ENCODE results near the gene CPTP. TPM values are rescaled to one million over a fixed set of nuclear protein-coding genes. Genes with fewer than 3 reads are reported as not detected.

The CPTP gene
- total and polyA plus RNA-seq, 10 of the 15 experiments (the other 5 are each of a cell fraction or from before 2014, with no cell fraction given): 0.06 to 24.3 (median 10.0) TPM

DNA sequence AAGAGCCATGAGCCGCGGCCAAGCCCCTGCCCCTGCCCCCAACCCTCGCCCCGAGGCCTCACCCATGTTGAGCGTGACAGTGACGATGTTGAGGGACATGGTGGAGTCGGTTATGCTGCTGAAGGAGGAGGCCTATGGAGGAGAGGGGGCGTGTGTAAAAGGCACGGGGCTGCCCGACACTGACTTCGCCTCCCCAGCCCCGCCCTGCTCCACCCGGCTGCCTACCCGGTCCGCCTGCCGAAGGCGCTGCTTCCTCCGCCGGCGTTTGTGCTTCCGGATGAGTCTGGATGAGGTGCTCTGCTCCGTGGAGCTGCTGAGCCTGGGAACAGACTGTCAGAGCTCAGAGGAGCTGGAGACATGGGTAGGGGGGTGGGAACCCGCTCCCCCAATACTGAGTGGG, 15.6 kb downstream of the CPTP start:
- ATAC-seq (no peak), FAIRE-seq (no peak), DNase-seq (ENCODE audit: low read depth, low spot score) (no peak)
- WGBS (ENCODE audit: insufficient coverage, insufficient replicate concordance, low lambda C conversion rate, missing lambda C conversion rate): 95% methylated on average over 23 of the region's 23 CpGs
- Histone ChIP-seq H3K79me2 (ENCODE audit: control insufficient read depth, insufficient read depth, low read length) (no peaks in the 10 kb centered on the region), H4K20me1 (ENCODE audit: control insufficient read depth, insufficient read depth) (no peaks in the 10 kb centered on the region), H3K4me1 (ENCODE audit: control insufficient read depth, insufficient read depth, low read length) (no peaks in the 10 kb centered on the region), H3K27me3 (replicated peaks in 1 of 2; ENCODE audit: control insufficient read depth in 2 of 2, insufficient read depth in 2 of 2, low read length in 1 of 2) (no peaks in the 10 kb centered on the region), H3K4me3 (no peak overlapping the region), H2AFZ (ENCODE audit: control insufficient read depth, low read depth, low read length) (no peak overlapping the region), H3K36me3 (ENCODE audit: control insufficient read depth in 2 of 2, insufficient read depth in 2 of 2, low read length in 1 of 2) (peaks cover 0 to 5% of the 10 kb centered on the region in 2 experiments), H3K9ac (ENCODE audit: control insufficient read depth, insufficient read depth, low read length) (no peak overlapping the region), H3K4me2 (ENCODE audit: control insufficient read depth, insufficient read depth) (no peak overlapping the region), H3K9me3 (replicated peaks; ENCODE audit: control insufficient read depth, insufficient read depth, low read length) (no peaks in the 10 kb centered on the region), H3K27ac (ENCODE audit: control insufficient read depth, insufficient read depth) (no peak overlapping the region)
- CTCF ChIA-PET: no interaction called here
- intact Hi-C loops (cut with micrococcal nuclease; ENCODE audit: unreplicated experiment) (no loop called here), in situ Hi-C loops (cut with MboI) (no loop called here)
- SMC1A ChIA-PET (ENCODE audit: uncharacterized antibody, unreplicated experiment): no interaction called here
- POLR2A ChIA-PET: no interaction called here
- no peak for TF ChIP-seq ZNF217 (IDR thresholded peaks at IDR 0.05)
- no peak for TF ChIP-seq ZNF274 (IDR thresholded peaks at IDR 0.05; ENCODE audit: insufficient read depth, insufficient read length)
- TF ChIP-seq SUZ12 (IDR thresholded peaks at IDR 0.05; ENCODE audit: unreplicated experiment): no peak
- no TSS peak for BruUV-seq (replicated peaks)
- RAD21 ChIA-PET (ENCODE audit: unreplicated experiment): no interaction called here

DNA sequence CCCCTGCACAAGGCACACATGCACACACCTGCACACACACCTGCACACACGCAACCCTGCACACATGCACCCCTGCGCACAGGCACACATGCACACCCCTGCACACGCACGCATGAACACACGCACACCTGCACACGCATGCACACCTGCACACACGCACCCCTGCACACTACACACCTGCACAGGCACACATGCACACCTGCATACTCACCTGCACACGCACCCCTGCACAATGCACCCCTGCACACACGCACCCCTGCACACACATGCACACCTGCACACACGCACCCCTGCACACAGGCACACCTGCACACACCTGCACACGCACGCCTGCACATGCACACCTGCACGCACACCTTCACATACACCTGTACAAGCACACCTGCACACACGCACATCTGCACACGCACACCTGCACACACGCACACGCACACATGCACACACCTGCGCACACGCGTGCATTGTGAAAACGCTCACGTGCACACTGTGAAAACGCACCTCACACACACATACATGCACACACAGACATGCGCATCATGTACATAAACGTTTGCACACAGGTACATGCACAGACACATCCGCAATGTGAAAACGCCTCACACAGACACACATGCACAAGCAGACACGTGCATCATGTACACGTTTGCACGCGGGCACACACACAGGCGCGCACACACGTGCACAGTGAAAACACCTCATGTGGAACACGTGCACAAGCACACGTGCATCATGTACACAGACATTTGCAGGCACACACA, 16.4 kb downstream of the CPTP start:
- ChIA-PET POLR2A (no interaction called here), CTCF (no interaction called here), SMC1A (ENCODE audit: uncharacterized antibody, unreplicated experiment) (no interaction called here), RAD21 (ENCODE audit: unreplicated experiment) (no interaction called here)
- intact Hi-C loops (cut with micrococcal nuclease; ENCODE audit: unreplicated experiment): no loop called here
- DNase-seq (ENCODE audit: low read depth, low spot score) (no peak), ATAC-seq (no peak), FAIRE-seq (no peak)
- Histone ChIP-seq H3K4me1 (ENCODE audit: control insufficient read depth, insufficient read depth, low read length) (no peaks in the 10 kb centered on the region), H3K9ac (ENCODE audit: control insufficient read depth, insufficient read depth, low read length) (no peak overlapping the region), H3K79me2 (ENCODE audit: control insufficient read depth, insufficient read depth, low read length) (no peaks in the 10 kb centered on the region; the same call in 1 of the 2 replicates), H3K27me3 (replicated peaks in 1 of 2; ENCODE audit: control insufficient read depth in 2 of 2, insufficient read depth in 2 of 2, low read length in 1 of 2) (no peaks in the 10 kb centered on the region), H3K4me2 (ENCODE audit: control insufficient read depth, insufficient read depth) (no peak overlapping the region), H4K20me1 (ENCODE audit: control insufficient read depth, insufficient read depth) (no peaks in the 10 kb centered on the region), H3K4me3 (no peak overlapping the region), H3K36me3 (ENCODE audit: control insufficient read depth in 2 of 2, insufficient read depth in 2 of 2, low read length in 1 of 2) (peaks cover 0 to 5% of the 10 kb centered on the region in 2 experiments), H3K27ac (ENCODE audit: control insufficient read depth, insufficient read depth) (no peak overlapping the region), H3K9me3 (replicated peaks; ENCODE audit: control insufficient read depth, insufficient read depth, low read length) (no peaks in the 10 kb centered on the region), H2AFZ (ENCODE audit: control insufficient read depth, low read depth, low read length) (no peak overlapping the region)
- in situ Hi-C loops (cut with MboI): no loop called here
- no TSS peak for BruUV-seq (replicated peaks)
- TF ChIP-seq TCF3 (IDR thresholded peaks at IDR 0.05; ENCODE audit: borderline replicate concordance, insufficient read depth, low read depth, low read length): 0 out of 2 replicates have a peak, but pooled peaks have one; percentile 20
- no peak for TF ChIP-seq NBN (IDR thresholded peaks at IDR 0.05)
- TF ChIP-seq POLR2A (IDR thresholded peaks at IDR 0.05; ENCODE audit: low read depth, low read length): peak; percentile 30; the same call in 1 of the 2 replicates
- WGBS (ENCODE audit: insufficient coverage, insufficient replicate concordance, low lambda C conversion rate, missing lambda C conversion rate): 94% methylated on average over 36 of the region's 36 CpGs

Data from GM12878 (cell line).